Lung (tissue), 16 donors: Measurements from ENCODE around the gene IQSEC1. TPM values are rescaled to one million over a fixed set of nuclear protein-coding genes. Genes with fewer than 3 reads are reported as not detected.

Experiments used
- ATAC-seq: fragments of 200-7000 bp; cut with Tn5 transposase; one replicate; pipeline ENCODE4 v1.9.1; 2020; ENCODE audit warnings: moderate number of reproducible peaks; ENCODE audit not compliant: insufficient read depth, low FRiP score
- DNase-seq, 3 donors: peaks; one replicate each; pipeline ENCODE4 v3.0.0-alpha.2; 2013 to 2017
- H3K27ac ChIP-seq, 2 donors: one replicate each; pipeline ENCODE4 v1.5.1; 2013; ENCODE audit warnings: mild to moderate bottlenecking in 2 of 2, moderate library complexity in 2 of 2, control low read depth in 1 of 2, inconsistent platforms in 1 of 2, low read depth in 1 of 2, low read length in 1 of 2
- H3K27me3 ChIP-seq, 3 donors: one replicate each; pipeline ENCODE4 v1.5.1; 2013; ENCODE audit warnings: low read length in 2 of 3; ENCODE audit not compliant: control insufficient read depth in 3 of 3, insufficient read depth in 3 of 3
- H3K36me3 ChIP-seq, 4 donors: one replicate each; pipeline ENCODE4 v1.5.1; 2013; ENCODE audit warnings: low read length in 4 of 4, mild to moderate bottlenecking in 1 of 4, moderate library complexity in 1 of 4; ENCODE audit not compliant: control insufficient read depth in 4 of 4, insufficient read depth in 4 of 4
- H3K4me1 ChIP-seq, 5 donors: one replicate each; pipeline ENCODE4 v1.5.1; 2013; ENCODE audit warnings: low read length in 5 of 5, mild to moderate bottlenecking in 2 of 5, moderate library complexity in 1 of 5; ENCODE audit not compliant: control insufficient read depth in 5 of 5, insufficient read depth in 5 of 5
- H3K4me3 ChIP-seq: one replicate; pipeline ENCODE4 v1.5.1; 2013; ENCODE audit warnings: mild to moderate bottlenecking, control low read depth, moderate library complexity
- H3K9ac ChIP-seq, 2 donors: one replicate each; pipeline ENCODE4 v1.5.1; 2013; ENCODE audit warnings: low read length in 2 of 2, control low read depth in 1 of 2; ENCODE audit not compliant: insufficient read depth in 1 of 2
- H3K9me3 ChIP-seq, 4 donors: one replicate each; pipeline ENCODE4 v1.5.1; 2013; ENCODE audit warnings: low read length in 3 of 4, mild to moderate bottlenecking in 1 of 4, moderate library complexity in 1 of 4; ENCODE audit not compliant: control insufficient read depth in 4 of 4, insufficient read depth in 3 of 4
- WGBS, 2 donors: extraction: QIAGEN DNeasy Blood & Tissue Kit; methylation state at CpG; one replicate each; pipeline ENCODE4 v1.1.7; 2013; 5-methylcytosine and 5-hydroxymethylcytosine counted together
- long read RNA-seq, 5 donors: transcript quantifications; one replicate each; lab custom pipeline, GENCODE V29; 2026
- polyA plus RNA-seq, 2 donors: library from polyadenylated mRNA; stranded (reverse); fragments of 200-250 nt; gene quantifications; one replicate each; pipeline ENCODE4 v1.2.1, GENCODE V29; 2013
- total RNA-seq, 2 donors: library from RNA; depleted of rRNA in 1 of 2; stranded (reverse); fragments of >200 nt in 1 of 2; gene quantifications; one replicate each; pipeline ENCODE4 v1.2.1, GENCODE V29; 2014 to 2021
- TF ChIP-seq, protein P1 (sequence below): IDR thresholded peaks from 2 replicates; pipeline ENCODE4 v1.5.1; 2012; ENCODE audit warnings: mild to moderate bottlenecking; ENCODE audit errors: control extremely low read depth, extremely low read depth
- donor health status: control.
- donor health status: control.
- donor health status: Bipolar disorder and iron deficiency.
- donor health status: healthy.
- donor health status: DM: yes; HTN: yes; CAD: no.

IQSEC1 gene
- total RNA-seq = 10 to 100 TPM; 34.2 to 69.1 TPM
- 10 to 100 TPM; 13.9 to 28.0 TPM for polyA plus RNA-seq
- long read RNA-seq, donor 1, partial matches to known transcripts = 0 of 1 reads
- long read RNA-seq, donor 1, other reads (novel, unspliced or antisense) = 0 of 1 reads
- long read RNA-seq, donor 2 = 0 reads
- long read RNA-seq, donor 3 = 0 reads
- long read RNA-seq, donor 4, partial matches to known transcripts = 5 of 5 reads
- long read RNA-seq, donor 4, other reads (novel, unspliced or antisense) = 0 of 5 reads
- long read RNA-seq, donor 5, partial matches to known transcripts = 10 of 10 reads
- long read RNA-seq, donor 5, other reads (novel, unspliced or antisense) = 0 of 10 reads

DNA sequence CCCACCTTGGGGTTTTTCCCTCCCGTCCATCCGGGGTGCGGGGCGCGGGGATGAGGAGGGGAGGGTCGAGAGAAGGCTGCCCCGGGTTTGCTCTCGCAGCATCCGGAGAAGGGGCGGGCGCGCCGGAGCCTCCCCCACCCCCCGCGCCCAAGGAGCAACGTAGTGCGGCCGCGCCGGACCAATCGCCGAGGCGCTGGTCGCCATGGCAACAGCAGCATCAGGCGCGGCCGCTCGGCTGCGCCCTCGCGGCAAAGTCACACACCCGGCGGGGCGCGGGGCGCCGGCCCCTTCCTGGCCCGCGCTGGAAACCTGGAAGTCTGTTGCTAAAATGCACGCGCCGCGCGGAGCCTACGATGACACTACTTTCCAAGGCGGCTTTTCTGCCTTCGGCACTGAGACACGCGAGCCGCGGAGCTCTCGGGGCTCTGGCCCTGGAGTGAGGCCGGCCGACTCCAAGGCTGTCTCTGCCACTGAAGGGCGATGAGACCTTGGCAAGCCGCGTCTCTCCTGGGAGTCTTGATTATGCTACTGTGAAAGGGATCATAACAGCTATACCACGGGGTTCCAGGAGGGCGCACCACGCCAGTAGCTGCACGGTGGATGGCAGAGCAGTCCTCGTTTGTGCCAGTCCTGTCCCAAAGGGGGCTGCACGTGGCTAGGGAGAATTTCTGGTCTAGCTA, at the start of gene IQSEC1:
TSS of gene IQSEC1 (minus strand) at position 104 of the 680 bp plus-strand sequence. CDS start 415 bp downstream, outside the sequence.
- Histone ChIP-seq H3K4me3 (no peak within 1 kb of the TSS), H3K4me1 (no peaks in the 10 kb centered on the region), H3K27ac (no peak within 1 kb of the TSS), H3K9me3 (peaks cover 0 to 8% (median 0%) of the 10 kb centered on the region in 4 donors), H3K36me3 (no peaks in the 10 kb centered on the region), H3K27me3 (peaks cover 9 to 56% (median 40%) of the 10 kb centered on the region in 3 donors), H3K9ac (no peak within 1 kb of the TSS)
- ATAC-seq (no peak), DNase-seq (peak; percentile 46 to 62 (median 61))
- TF ChIP-seq, protein P1, sequence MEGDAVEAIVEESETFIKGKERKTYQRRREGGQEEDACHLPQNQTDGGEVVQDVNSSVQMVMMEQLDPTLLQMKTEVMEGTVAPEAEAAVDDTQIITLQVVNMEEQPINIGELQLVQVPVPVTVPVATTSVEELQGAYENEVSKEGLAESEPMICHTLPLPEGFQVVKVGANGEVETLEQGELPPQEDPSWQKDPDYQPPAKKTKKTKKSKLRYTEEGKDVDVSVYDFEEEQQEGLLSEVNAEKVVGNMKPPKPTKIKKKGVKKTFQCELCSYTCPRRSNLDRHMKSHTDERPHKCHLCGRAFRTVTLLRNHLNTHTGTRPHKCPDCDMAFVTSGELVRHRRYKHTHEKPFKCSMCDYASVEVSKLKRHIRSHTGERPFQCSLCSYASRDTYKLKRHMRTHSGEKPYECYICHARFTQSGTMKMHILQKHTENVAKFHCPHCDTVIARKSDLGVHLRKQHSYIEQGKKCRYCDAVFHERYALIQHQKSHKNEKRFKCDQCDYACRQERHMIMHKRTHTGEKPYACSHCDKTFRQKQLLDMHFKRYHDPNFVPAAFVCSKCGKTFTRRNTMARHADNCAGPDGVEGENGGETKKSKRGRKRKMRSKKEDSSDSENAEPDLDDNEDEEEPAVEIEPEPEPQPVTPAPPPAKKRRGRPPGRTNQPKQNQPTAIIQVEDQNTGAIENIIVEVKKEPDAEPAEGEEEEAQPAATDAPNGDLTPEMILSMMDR = no peak
- 7 to 9% methylated on average over 60 to 63 of the region's 63 CpGs for WGBS, 2 donors

DNA sequence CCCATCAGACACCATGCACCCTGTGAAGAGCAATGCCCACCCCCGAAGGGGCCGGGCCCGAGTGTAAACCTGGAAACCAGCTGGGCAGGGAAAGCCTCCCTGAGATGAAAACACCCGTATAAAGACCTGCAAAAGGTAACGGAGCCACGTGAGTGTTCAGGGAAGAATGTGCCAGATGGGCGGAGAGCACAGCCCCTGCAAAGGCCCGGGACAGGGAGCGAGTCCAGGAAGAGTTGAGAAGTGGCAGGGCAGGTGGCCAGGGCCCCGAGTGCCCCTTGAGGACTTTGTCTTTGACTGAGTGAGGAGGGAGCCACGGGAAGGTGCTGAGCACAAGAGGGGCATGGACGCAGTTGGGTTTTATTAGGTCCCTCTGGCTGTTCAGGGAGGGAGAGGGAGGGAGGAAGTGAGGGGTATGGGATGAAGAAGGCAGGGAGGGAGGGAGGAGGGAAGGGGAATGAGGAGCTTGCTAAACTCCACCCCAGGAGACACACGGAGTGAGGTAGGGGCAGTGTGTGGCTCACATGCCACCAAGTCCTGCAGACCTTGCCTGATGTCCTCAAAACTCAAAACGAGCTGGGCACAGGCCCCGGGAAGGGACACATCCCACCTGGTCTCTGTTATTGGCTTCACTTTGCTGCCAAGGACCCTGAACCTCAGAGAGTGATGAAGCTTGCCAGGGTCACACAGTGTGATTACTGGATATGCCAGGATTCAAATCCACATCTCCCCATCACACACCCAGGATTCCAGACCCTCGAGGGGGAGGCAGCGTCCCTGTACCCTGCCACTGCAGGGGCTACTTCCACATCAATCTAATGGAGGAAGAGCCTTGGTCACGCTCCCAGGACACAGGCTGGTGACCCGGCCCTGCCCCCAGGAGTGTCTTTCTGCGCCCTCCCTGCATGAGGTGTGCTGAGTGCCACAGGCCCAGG, 49.1 kb upstream of the IQSEC1 start:
- TF ChIP-seq, protein P1 = no peak
- Histone ChIP-seq H3K9me3 (no peaks in the 10 kb centered on the region), H3K27ac (no peak overlapping the region), H3K27me3 (no peaks in the 10 kb centered on the region), H3K9ac (no peak overlapping the region), H3K4me3 (no peak overlapping the region), H3K36me3 (no peaks in the 10 kb centered on the region), H3K4me1 (no peaks in the 10 kb centered on the region)
- ATAC-seq (no peak), DNase-seq (peak in 1 of 3 donors; percentile 27)
- WGBS, 2 donors = 61 to 75% methylated on average over 20 of the region's 20 CpGs

DNA sequence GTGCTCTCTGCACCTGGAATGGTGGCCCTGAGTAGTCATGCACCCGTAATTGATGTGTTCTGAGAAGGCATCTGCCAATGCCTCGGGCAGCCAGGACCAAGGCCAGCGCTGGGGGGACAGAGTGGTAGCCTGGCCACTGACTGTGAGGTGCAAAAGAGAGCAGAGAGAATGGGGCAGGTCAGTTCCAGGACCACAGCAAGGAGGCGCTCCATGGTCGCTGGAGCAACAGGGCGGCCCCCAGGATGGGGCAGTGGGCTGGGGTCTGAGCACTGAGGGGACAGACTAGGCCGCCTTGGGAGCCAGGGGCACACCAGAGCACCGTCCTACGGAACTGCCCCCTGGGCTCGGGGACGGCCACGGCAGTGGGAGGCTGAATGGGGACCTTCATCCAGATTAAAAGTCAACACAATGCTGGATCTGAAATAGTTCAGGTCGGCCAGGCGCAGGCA, 48.3 kb upstream of the IQSEC1 start:
- no peak overlapping the region for H3K4me3 ChIP-seq
- TF ChIP-seq, protein P1 = no peak
- no peak overlapping the region for H3K9ac ChIP-seq
- no peak overlapping the region for H3K27ac ChIP-seq
- no peaks in the 10 kb centered on the region for H3K9me3 ChIP-seq
- H3K27me3 ChIP-seq = no peaks in the 10 kb centered on the region
- H3K4me1 ChIP-seq = no peaks in the 10 kb centered on the region
- DNase-seq (no peak), ATAC-seq (no peak)
- no peaks in the 10 kb centered on the region for H3K36me3 ChIP-seq
- WGBS, 2 donors = 78 to 85% methylated on average over 14 of the region's 14 CpGs
